HepG2 (cell line): ENCODE data around the gene PIEZO1. TPM values are rescaled to one million over a fixed set of nuclear protein-coding genes. Genes with fewer than 3 reads are reported as not detected.

ENCODE experiments used
- BORCS8-MEF2B ChIP-seq: sonication (generic); formaldehyde crosslinking; IDR thresholded peaks from 2 replicates; pipeline ENCODE4 v1.8.0; 2022; ENCODE audit warnings: mild to moderate bottlenecking, missing genetic modification reagents
- EHMT2 ChIP-seq: fragments of 200-600 bp; sonication (generic); IDR thresholded peaks from 2 replicates; pipeline ENCODE4 v1.7.0; 2017; ENCODE audit warnings: antibody characterized with exemption, low read depth, low read length, borderline replicate concordance
- GABPA ChIP-seq, 2 experiments: IDR thresholded peaks; 2 replicates each; pipeline ENCODE4 v1.6.1; 2011 to 2016; ENCODE audit warnings: low read depth in 2 of 2, low read length in 1 of 2, missing biosample characterization in 1 of 2, missing genetic modification characterization in 1 of 2
- KLF13 ChIP-seq: sonication (generic); formaldehyde crosslinking; IDR thresholded peaks from 2 replicates; pipeline ENCODE4 v1.4.0; 2020; ENCODE audit warnings: mild to moderate bottlenecking, missing genetic modification reagents
- MATR3 ChIP-seq: sonication (generic); formaldehyde crosslinking; IDR thresholded peaks from 2 replicates; pipeline ENCODE4 v1.4.0; 2020; ENCODE audit warnings: missing genetic modification reagents
- MTA1 ChIP-seq: sonication (generic); formaldehyde crosslinking; IDR thresholded peaks from 2 replicates; pipeline ENCODE4 v1.4.0; 2020; ENCODE audit warnings: missing genetic modification reagents, mild to moderate bottlenecking, borderline replicate concordance
- NFIC ChIP-seq: IDR thresholded peaks from 2 replicates; pipeline ENCODE4 v1.6.1; 2012; ENCODE audit warnings: mild to moderate bottlenecking, low read length, inconsistent platforms
- SRSF1 ChIP-seq: fragments of 200-400 bp; formaldehyde crosslinking; optimal IDR thresholded peaks from 2 replicates; pipeline ENCODE3; 2017; ENCODE audit warnings: mild to moderate bottlenecking, low read depth, low read length, moderate library complexity
- ZNF121 ChIP-seq: sonication (generic); formaldehyde crosslinking; IDR thresholded peaks from 2 replicates; pipeline ENCODE4 v1.5.0; 2020; ENCODE audit warnings: mild to moderate bottlenecking, missing genetic modification reagents
- ZNF501 ChIP-seq: sonication (generic); formaldehyde crosslinking; IDR thresholded peaks from 2 replicates; pipeline ENCODE4 v1.5.1; 2020; ENCODE audit warnings: mild to moderate bottlenecking, moderate library complexity, missing genetic modification reagents
- ZNF790 ChIP-seq: sonication (generic); formaldehyde crosslinking; IDR thresholded peaks from 2 replicates; pipeline ENCODE4 v1.8.0; 2022; ENCODE audit warnings: missing genetic modification reagents, mild to moderate bottlenecking, borderline replicate concordance
- ZSCAN9 ChIP-seq: IDR thresholded peaks from 2 replicates; pipeline ENCODE4 v1.6.1; 2016; ENCODE audit warnings: borderline replicate concordance
- polyA plus RNA-seq, 8 experiments: library from polyadenylated mRNA; depleted of rRNA in 3 of 8; stranded (reverse) in 7 of 8; unstranded in 1 of 8; fragments of >200 nt; fragmentation: Illumina TruSeq in 4 of 8; extraction: Trizol in 4 of 8; gene quantifications; 2 replicates each; pipeline versions ENCODE4 v1.2.1 to v1.2.3, GENCODE V29; 2011 to 2016; ENCODE audit warnings: low read depth in 4 of 8, missing spikeins in 1 of 8, mixed read lengths in 1 of 8; ENCODE audit not compliant: insufficient read depth in 1 of 8
- total RNA-seq, 5 experiments: library from RNA; depleted of rRNA; stranded (reverse); fragments of >200 nt; fragmentation: Illumina TruSeq; extraction: Trizol; gene quantifications; 2 replicates each; pipeline ENCODE4 v1.2.3, GENCODE V29; 2016; ENCODE audit warnings: low read depth in 1 of 5
- TF ChIP-seq, protein P1 (sequence below): sonication (generic); formaldehyde crosslinking; IDR thresholded peaks from 2 replicates; pipeline ENCODE4 v1.5.0; 2020; ENCODE audit warnings: mild to moderate bottlenecking, missing genetic modification reagents
- TF ChIP-seq, protein P2 (sequence below): sonication (generic); formaldehyde crosslinking; IDR thresholded peaks from 2 replicates; pipeline ENCODE4 v1.9.0; 2022; ENCODE audit warnings: low read depth, missing genetic modification reagents
- TF ChIP-seq, protein P3 (sequence below): sonication (generic); formaldehyde crosslinking; IDR thresholded peaks from 2 replicates; pipeline ENCODE4 v1.4.0; 2020; ENCODE audit warnings: missing genetic modification reagents
- TF ChIP-seq, protein P4 (sequence below): sonication (generic); formaldehyde crosslinking; IDR thresholded peaks from 2 replicates; pipeline ENCODE4 v1.8.1; 2022; ENCODE audit warnings: low read depth, mild to moderate bottlenecking, missing genetic modification reagents
- TF ChIP-seq, protein P5 (sequence below), 2 experiments: sonication (generic) in 1 of 2; formaldehyde crosslinking in 1 of 2; IDR thresholded peaks; 2 replicates each; pipeline versions ENCODE4 v1.5.1 to v1.6.1; 2011 to 2020; ENCODE audit warnings: borderline replicate concordance in 1 of 2, low read depth in 1 of 2, low read length in 1 of 2, mild to moderate bottlenecking in 1 of 2, missing genetic modification reagents in 1 of 2, moderate library complexity in 1 of 2

PIEZO1 gene
- total and polyA plus RNA-seq, 2 of the 13 experiments (the other 11 are each of a cell fraction or from before 2014, with no cell fraction given), result 67.9 to 85.0 TPM

DNA sequence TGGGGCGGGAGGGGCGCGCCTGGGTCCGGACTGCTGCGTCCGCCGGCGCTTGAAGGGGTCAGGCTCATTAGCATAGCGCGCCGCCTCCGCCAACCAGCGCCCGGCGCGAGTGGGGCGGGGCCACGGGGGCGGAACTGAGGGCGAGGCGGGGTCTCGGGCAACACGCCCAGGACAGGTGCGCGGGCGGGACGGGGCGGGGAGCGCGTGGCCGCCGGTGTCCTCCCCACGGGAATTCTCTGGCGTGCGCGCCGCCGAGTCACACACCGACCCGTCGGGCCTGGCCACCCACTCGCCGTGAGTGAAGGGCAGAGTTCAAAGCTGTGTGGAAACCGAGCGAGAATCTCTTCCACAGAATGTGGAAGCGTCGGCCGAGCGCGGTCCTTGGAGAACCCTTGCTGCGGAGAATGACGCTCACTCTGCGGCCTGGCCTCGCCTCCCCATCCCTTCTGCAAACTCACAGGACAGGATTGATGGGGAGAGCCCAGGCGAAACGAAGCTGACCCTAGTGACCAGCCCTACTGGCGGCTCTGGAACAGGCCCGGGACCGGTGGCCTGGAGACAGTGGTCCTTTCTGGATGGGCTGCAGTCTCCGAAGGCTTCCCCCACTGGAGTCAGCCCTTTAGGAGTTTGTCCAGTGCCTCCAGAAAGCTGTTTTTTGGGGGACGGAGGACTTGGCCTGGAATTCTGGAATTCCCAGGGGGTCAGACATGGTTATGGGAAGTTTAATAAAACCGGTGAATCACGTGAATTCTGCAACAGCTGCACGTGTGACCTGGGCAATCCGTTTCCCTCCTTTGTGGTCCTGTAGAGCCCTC, 98.4 kb downstream of the PIEZO1 start, which contains the start of gene SNAI3 (continued):
- TF ChIP-seq MATR3 (no peak), ZNF501 (peak; percentile 10; the same call in 1 of the 2 replicates), SRSF1 (no peak), ZNF121 (0 out of 2 replicates have a peak, but pooled peaks have one; percentile 31), EHMT2 (no peak), BORCS8-MEF2B (CRISPR knock-in tag) (no peak), NFIC (no peak), KLF13 (CRISPR knock-in tag) (no peak), MTA1 (CRISPR knock-in tag) (peak; percentile 64; the same call in 1 of the 2 replicates), GABPA (IDR thresholded peaks at IDR 0.05; ENCODE audit: low read depth, low read length) (no peak), GABPA (CRISPR knock-in tag; IDR thresholded peaks at IDR 0.05; ENCODE audit: low read depth) (no peak), ZSCAN9 (CRISPR knock-in tag) (0 out of 2 replicates have a peak, but pooled peaks have one; percentile 58), ZNF790 (CRISPR knock-in tag) (no peak)
- TF ChIP-seq, protein P1, sequence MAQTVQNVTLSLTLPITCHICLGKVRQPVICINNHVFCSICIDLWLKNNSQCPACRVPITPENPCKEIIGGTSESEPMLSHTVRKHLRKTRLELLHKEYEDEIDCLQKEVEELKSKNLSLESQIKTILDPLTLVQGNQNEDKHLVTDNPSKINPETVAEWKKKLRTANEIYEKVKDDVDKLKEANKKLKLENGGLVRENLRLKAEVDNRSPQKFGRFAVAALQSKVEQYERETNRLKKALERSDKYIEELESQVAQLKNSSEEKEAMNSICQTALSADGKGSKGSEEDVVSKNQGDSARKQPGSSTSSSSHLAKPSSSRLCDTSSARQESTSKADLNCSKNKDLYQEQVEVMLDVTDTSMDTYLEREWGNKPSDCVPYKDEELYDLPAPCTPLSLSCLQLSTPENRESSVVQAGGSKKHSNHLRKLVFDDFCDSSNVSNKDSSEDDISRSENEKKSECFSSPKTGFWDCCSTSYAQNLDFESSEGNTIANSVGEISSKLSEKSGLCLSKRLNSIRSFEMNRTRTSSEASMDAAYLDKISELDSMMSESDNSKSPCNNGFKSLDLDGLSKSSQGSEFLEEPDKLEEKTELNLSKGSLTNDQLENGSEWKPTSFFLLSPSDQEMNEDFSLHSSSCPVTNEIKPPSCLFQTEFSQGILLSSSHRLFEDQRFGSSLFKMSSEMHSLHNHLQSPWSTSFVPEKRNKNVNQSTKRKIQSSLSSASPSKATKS, result no peak
- TF ChIP-seq, protein P2, sequence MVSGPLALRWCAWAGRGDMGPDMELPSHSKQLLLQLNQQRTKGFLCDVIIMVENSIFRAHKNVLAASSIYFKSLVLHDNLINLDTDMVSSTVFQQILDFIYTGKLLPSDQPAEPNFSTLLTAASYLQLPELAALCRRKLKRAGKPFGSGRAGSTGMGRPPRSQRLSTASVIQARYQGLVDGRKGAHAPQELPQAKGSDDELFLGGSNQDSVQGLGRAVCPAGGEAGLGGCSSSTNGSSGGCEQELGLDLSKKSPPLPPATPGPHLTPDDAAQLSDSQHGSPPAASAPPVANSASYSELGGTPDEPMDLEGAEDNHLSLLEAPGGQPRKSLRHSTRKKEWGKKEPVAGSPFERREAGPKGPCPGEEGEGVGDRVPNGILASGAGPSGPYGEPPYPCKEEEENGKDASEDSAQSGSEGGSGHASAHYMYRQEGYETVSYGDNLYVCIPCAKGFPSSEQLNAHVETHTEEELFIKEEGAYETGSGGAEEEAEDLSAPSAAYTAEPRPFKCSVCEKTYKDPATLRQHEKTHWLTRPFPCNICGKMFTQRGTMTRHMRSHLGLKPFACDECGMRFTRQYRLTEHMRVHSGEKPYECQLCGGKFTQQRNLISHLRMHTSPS (CRISPR knock-in tag), result no peak
- TF ChIP-seq, protein P3, sequence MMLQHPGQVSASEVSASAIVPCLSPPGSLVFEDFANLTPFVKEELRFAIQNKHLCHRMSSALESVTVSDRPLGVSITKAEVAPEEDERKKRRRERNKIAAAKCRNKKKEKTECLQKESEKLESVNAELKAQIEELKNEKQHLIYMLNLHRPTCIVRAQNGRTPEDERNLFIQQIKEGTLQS (CRISPR knock-in tag), result no peak
- TF ChIP-seq, protein P4, sequence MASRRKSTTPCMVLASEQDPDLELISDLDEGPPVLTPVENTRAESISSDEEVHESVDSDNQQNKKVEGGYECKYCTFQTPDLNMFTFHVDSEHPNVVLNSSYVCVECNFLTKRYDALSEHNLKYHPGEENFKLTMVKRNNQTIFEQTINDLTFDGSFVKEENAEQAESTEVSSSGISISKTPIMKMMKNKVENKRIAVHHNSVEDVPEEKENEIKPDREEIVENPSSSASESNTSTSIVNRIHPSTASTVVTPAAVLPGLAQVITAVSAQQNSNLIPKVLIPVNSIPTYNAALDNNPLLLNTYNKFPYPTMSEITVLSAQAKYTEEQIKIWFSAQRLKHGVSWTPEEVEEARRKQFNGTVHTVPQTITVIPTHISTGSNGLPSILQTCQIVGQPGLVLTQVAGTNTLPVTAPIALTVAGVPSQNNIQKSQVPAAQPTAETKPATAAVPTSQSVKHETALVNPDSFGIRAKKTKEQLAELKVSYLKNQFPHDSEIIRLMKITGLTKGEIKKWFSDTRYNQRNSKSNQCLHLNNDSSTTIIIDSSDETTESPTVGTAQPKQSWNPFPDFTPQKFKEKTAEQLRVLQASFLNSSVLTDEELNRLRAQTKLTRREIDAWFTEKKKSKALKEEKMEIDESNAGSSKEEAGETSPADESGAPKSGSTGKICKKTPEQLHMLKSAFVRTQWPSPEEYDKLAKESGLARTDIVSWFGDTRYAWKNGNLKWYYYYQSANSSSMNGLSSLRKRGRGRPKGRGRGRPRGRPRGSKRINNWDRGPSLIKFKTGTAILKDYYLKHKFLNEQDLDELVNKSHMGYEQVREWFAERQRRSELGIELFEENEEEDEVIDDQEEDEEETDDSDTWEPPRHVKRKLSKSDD (CRISPR knock-in tag), result no peak
- TF ChIP-seq, protein P5, sequence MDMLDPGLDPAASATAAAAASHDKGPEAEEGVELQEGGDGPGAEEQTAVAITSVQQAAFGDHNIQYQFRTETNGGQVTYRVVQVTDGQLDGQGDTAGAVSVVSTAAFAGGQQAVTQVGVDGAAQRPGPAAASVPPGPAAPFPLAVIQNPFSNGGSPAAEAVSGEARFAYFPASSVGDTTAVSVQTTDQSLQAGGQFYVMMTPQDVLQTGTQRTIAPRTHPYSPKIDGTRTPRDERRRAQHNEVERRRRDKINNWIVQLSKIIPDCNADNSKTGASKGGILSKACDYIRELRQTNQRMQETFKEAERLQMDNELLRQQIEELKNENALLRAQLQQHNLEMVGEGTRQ (IDR thresholded peaks at IDR 0.05; ENCODE audit: low read depth, low read length), result no peak
- TF ChIP-seq, protein P5 (CRISPR knock-in tag; IDR thresholded peaks at IDR 0.05; ENCODE audit: borderline replicate concordance), result no peak
